Stimulated activated CD4-positive, alpha-beta T cell treated with anti-CD3 and anti-CD28 coated beads, Interleukin-1b, Interleukin-23, amount 100 ng/mL, for 4 hours (primary cell): Measurements from ENCODE around the gene ADAMTS15.

ENCODE experiments used
- DNase-seq, 2 donors: peaks; one replicate each; pipeline ENCODE4 v3.0.0-alpha.2; 2020; ENCODE audit warnings: low read depth in 2 of 2

Gene ADAMTS15

GRCh38 chr11:130514851-130515250, 66.4 kb downstream of the ADAMTS15 start:
- DNase-seq: no peak

GRCh38 chr11:130515829-130516553, 67.5 kb downstream of the ADAMTS15 start:
- DNase-seq: no peak

- no peak for DNase-seq
These were observed 68.4 kb downstream of the ADAMTS15 start for GRCh38 chr11:130516554-130517505.

DNA sequence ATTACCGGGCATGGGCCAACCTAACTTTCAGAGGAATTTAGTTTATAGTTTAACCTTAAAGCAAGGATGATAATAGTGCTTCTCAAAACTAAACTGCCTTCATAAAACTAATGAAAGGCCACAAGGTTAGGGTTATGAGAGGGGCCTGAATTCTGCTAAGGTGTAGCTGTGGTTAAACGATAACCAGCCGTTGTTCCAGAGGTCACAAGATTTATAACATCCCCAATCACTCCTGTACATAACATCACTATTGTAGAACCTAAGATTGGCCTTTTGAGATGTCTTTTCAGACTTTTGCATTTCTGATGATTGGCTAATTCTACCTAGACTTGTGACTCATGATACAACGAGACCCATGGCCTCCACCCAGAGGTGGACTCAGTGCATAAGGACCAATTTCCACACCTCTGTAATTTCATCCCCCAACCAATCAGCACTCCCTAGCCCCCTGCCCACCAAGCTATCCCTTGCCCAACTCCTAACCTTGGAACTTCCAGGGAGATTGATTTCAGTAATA, 69.8 kb downstream of the ADAMTS15 start:
- no peak for DNase-seq

DNA sequence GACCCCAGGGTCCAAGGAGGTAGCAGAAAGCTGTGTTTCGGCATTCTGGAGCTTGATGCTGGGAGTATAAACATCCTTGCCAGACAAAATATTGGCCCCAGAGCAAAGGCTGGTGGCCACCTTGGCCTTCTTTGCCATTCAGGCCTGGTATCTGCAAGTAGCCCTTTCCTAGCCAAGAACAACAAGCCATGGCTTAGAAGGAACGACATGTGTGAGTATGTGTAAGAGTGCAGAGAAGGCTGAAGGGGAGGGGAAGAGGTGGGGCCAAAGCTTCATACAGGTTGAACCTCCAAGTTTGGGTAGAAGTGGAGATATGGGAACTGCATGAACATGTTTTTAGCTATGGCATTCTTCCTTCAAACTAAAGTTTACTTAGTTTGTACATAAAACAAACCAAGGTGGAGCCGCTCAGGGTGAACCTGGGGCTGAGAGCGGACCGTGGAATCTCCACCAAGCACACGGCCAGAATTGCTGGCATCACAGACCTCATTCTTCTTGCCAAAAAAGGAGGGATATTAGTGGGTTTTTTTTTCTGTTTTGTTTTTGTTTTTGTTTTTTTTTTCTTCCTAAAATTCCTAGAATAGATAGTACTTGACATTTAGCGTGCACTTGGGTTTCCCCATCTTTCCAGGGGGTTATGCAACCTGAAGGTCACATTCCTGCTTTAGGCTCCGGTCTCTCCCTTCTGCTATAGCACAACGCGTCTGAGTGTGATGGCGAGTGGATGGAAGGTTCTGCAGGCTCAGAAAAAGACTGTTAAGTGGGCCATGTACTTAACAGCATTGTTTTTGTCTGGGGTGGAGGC, 70.9 kb downstream of the ADAMTS15 start:
- DNase-seq: no peak

GRCh38 chr11:130520271-130520671, 71.8 kb downstream of the ADAMTS15 start:
- DNase-seq: no peak

DNA sequence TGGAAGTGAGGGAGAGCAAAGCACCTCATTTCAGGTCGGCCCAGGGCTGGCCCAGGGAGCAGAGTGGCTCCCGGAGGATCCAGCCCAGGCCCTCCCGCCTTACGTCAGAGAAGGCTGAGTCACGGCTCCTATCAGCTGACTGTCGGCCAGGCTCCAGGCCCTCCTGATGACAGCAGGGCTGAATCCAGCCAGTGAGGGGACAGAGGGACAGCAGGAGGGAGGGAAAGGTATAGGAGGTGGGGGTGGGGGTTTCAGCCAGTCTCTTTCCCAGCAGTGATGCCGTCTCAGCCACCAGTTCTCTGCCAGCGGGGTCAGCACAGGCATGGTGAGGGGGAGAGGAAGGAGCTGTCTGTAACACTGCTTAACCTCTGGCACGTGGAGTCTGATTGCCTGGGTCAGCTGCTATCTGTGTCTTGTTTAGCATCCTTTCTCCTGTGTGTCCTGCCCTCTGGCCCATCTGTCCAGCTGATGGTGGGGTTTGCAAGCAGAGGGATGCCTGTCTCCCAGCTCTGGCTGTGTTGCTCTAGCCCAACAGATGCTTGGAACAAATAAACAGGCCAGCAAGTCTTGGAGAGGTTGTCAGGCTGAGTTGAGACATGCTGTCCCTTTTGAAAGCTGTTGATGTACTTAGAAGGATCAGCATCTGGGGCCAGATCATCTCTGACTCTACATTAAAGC, 74.0 kb downstream of the ADAMTS15 start:
- DNase-seq: no peak

DNA sequence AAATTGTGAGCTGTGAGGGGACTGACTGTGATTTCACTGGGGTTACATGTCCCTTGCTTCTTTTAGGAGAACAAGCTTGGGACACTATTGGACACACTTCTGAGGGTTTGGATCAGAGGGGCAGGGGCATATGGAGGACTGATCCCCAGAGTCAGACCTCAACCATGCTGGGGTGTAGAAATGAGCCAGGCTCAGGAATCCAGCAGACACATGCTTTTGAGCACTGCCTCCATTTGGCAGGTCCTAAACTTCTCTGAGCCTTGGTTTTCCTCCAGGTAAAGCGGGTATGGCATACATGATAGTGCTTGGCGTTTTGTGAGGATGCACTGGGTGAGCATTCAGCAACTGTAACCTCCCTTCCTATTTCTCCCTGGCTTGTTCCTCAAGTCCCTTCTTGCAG, 74.7 kb downstream of the ADAMTS15 start:
- DNase-seq: no peak

DNA sequence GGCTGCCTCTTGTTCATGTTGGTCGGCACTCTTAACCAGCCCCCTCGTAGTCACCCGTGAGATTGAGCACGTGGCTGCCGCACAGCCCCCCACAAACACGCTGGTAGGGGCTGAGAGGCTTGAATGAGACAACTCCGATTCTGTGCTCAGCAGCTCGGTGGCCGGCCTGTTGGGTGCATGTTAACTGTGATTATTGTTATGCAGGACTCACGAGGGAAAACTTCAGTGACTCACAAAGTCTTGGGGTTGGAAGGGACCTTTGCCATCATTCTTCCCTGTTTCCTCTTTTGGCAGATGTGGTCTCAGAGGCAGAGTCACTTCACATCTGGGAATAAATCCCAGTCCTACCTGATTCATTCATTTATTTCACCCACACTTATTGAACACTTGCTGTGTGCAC, 75.2 kb downstream of the ADAMTS15 start:
- DNase-seq: no peak

DNA sequence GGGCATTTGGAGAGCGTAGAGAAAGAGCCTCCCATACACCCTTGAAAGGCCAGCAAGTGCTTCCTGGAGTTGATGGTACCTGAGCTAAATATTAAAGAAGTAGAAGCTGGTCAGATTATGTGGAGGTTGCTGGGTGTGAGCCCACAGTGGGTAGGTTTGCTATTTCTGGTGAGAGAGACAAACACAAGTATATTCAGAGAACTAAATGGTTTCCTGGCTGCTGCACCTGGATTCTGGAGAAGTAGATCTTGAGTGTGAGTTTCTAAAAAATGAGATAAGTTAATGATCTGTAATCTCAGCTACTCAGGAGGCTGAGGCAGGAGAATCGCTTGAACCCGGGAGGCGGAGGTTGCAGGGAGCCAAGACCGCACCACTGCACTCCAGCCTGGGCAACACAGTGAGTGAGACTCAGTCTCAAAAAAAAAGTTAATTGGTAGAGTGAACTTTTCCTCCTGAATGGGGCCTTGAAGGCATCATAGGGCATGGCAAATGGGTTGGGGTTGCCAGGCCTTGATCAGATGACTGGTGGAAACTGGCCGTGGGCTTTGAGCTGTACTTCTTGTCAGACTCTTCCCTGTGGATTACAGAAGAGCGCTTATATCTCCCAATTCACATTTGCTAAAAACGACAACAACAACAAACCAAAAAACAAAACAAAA, 75.8 kb downstream of the ADAMTS15 start:
- DNase-seq: no peak

GRCh38 chr11:130525307-130525706, 76.9 kb downstream of the ADAMTS15 start:
- no peak for DNase-seq
